PC-9 (cell line): ENCODE measurements around the gene CPXM1. TPM values are rescaled to one million over a fixed set of nuclear protein-coding genes. Genes with fewer than 3 reads are reported as not detected.

ENCODE experiments used
- BruUV-seq: library from RNA; stranded (reverse); fragments of 400-500 nt; replicated peaks from 2 replicates; lab custom pipeline; 2021; lab: Mats Ljungman, UMichigan
- CTCF ChIA-PET: fragments of 300-600 bp; sonication (Branson Sonifier 250); formaldehyde crosslinking; loops from one replicate; lab custom pipeline; 2022; ENCODE audit warnings: antibody characterized with exemption; lab: Charles Lee
- POLR2A ChIA-PET: fragments of 300-600 bp; sonication (Branson Sonifier 250); formaldehyde crosslinking; loops from one replicate; lab custom pipeline; 2022; ENCODE audit warnings: antibody characterized with exemption; ENCODE audit not compliant: unreplicated experiment; lab: Charles Lee
- DNase-seq, 2 experiments: peaks; one replicate each; pipeline versions ENCODE4 v3.0.0 to v3.0.0-alpha.2; 2015 to 2022; ENCODE audit warnings: mixed read lengths in 1 of 2
- H2AFZ ChIP-seq: fragments of 200-600 bp; sonication (generic); 2 replicates; pipeline ENCODE4 v1.8.1; 2017; ENCODE audit warnings: antibody characterized with exemption
- H3F3A ChIP-seq: fragments of 200-600 bp; sonication (generic); 2 replicates; pipeline ENCODE4 v1.8.1; 2017; ENCODE audit warnings: antibody characterized with exemption, mild to moderate bottlenecking, low read depth; ENCODE audit not compliant: insufficient read depth
- H3K27ac ChIP-seq: fragments of 200-600 bp; sonication (generic); 2 replicates; pipeline ENCODE4 v1.6.1; 2016; ENCODE audit warnings: mixed run types
- H3K27me3 ChIP-seq: fragments of 200-600 bp; sonication (generic); 2 replicates; pipeline ENCODE4 v1.6.1; 2016; ENCODE audit warnings: low read depth, mixed run types; ENCODE audit not compliant: insufficient read depth
- H3K36me3 ChIP-seq: fragments of 200-600 bp; sonication (generic); 2 replicates; pipeline ENCODE4 v1.6.1; 2016; ENCODE audit warnings: low read depth, mixed run types
- H3K4me1 ChIP-seq: fragments of 200-600 bp; sonication (generic); replicated peaks from 2 replicates; pipeline ENCODE4 v1.6.1; 2016; ENCODE audit warnings: mixed run types; ENCODE audit not compliant: insufficient read depth
- H3K4me2 ChIP-seq: fragments of 200-600 bp; sonication (generic); 2 replicates; pipeline ENCODE4 v1.6.1; 2017; ENCODE audit warnings: mixed run types
- H3K4me3 ChIP-seq: fragments of 200-600 bp; sonication (generic); 2 replicates; pipeline ENCODE4 v1.6.1; 2016; ENCODE audit warnings: mixed run types
- H3K79me2 ChIP-seq: fragments of 200-600 bp; sonication (generic); 2 replicates; pipeline ENCODE4 v1.6.1; 2017; ENCODE audit warnings: low read depth, mixed run types
- H3K9me2 ChIP-seq: fragments of 200-600 bp; sonication (generic); 2 replicates; pipeline ENCODE4 v1.8.1; 2017; ENCODE audit warnings: mild to moderate bottlenecking; ENCODE audit not compliant: insufficient read depth
- H3K9me3 ChIP-seq: fragments of 200-600 bp; sonication (generic); 2 replicates; pipeline ENCODE4 v1.8.1; 2016; ENCODE audit warnings: low read depth; ENCODE audit not compliant: insufficient read depth
- H4K20me1 ChIP-seq: fragments of 200-600 bp; sonication (generic); 2 replicates; pipeline ENCODE4 v1.8.1; 2017; ENCODE audit not compliant: insufficient read depth
- CTCF ChIP-seq: fragments of 200-600 bp; sonication (generic); conservative IDR thresholded peaks from 2 replicates; pipeline ENCODE4 v1.6.1; 2017; ENCODE audit warnings: mixed run types, antibody characterized with exemption, mild to moderate bottlenecking, moderate library complexity
- EZH2 ChIP-seq: fragments of 200-600 bp; sonication (generic); IDR thresholded peaks from 2 replicates; pipeline ENCODE4 v1.8.0; 2017; ENCODE audit warnings: antibody characterized with exemption, low read depth
- intact Hi-C: fragments of 100-400 bp; cut with micrococcal nuclease; formaldehyde crosslinking; loops from one replicate; pipeline ENCODE4 v1.10.0; 2022; ENCODE audit not compliant: unreplicated experiment
- total RNA-seq: library from RNA; stranded (reverse); gene quantifications from 2 replicates; pipeline ENCODE4 v1.2.3, GENCODE V29; 2021

CPXM1 gene
- total RNA-seq, 1 experiment from 2014 or later = not detected

- POLR2A ChIA-PET = no interaction called here
- no TSS peak for BruUV-seq
- H3K4me3 ChIP-seq = no peak overlapping the region
- no peak for DNase-seq
- TF ChIP-seq CTCF = no peak
- no peak for TF ChIP-seq EZH2
- H3K9me3 ChIP-seq = no peaks in the 10 kb centered on the region
- no peaks in the 10 kb centered on the region for H3F3A ChIP-seq
- no peak overlapping the region for H3K27ac ChIP-seq
- intact Hi-C loops = no loop called here
- CTCF ChIA-PET = no interaction called here
- no peaks in the 10 kb centered on the region for H3K9me2 ChIP-seq
- no peaks in the 10 kb centered on the region for H4K20me1 ChIP-seq
- H3K79me2 ChIP-seq = no peaks in the 10 kb centered on the region
- H3K4me2 ChIP-seq = no peak overlapping the region
- H3K4me1 ChIP-seq = no peaks in the 10 kb centered on the region
- H3K36me3 ChIP-seq = no peaks in the 10 kb centered on the region
- peaks cover 44% of the 10 kb centered on the region for H3K27me3 ChIP-seq
- H2AFZ ChIP-seq = no peak overlapping the region
Observed at GRCh38 chr20:2793471-2793870, 7.0 kb downstream of the CPXM1 start.

- no TSS peak for BruUV-seq
- H4K20me1 ChIP-seq = no peaks in the 10 kb centered on the region
- H3K27me3 ChIP-seq = no peaks in the 10 kb centered on the region
- H3K27ac ChIP-seq = no peak overlapping the region
- H3K4me1 ChIP-seq = no peaks in the 10 kb centered on the region
- H3K9me2 ChIP-seq = no peaks in the 10 kb centered on the region
- H3K79me2 ChIP-seq = no peaks in the 10 kb centered on the region
- no peak for DNase-seq
- ChIA-PET POLR2A (no interaction called here), CTCF (no interaction called here)
- H3K36me3 ChIP-seq = no peaks in the 10 kb centered on the region
- H3K9me3 ChIP-seq = no peaks in the 10 kb centered on the region
- intact Hi-C loops = no loop called here
- H3K4me3 ChIP-seq = no peak overlapping the region
- no peaks in the 10 kb centered on the region for H3F3A ChIP-seq
- H3K4me2 ChIP-seq = no peak overlapping the region
- TF ChIP-seq CTCF (no peak), EZH2 (no peak)
- H2AFZ ChIP-seq = no peak overlapping the region
Observed at GRCh38 chr20:2783908-2784566, 16.4 kb downstream of the CPXM1 start.

- H4K20me1 ChIP-seq = no peaks in the 10 kb centered on the region
- no peak overlapping the region for H3K27ac ChIP-seq
- no peak overlapping the region for H2AFZ ChIP-seq
- POLR2A ChIA-PET = interaction anchor here (0.5 kb wide), 1 partner anchor 306 kb away, joined by 4 read pairs; no protein-coding TSS in a partner anchor
- CTCF ChIA-PET = no interaction called here
- no peaks in the 10 kb centered on the region for H3K36me3 ChIP-seq
- no peaks in the 10 kb centered on the region for H3K4me1 ChIP-seq
- H3K4me3 ChIP-seq = no peak overlapping the region
- H3K27me3 ChIP-seq = no peaks in the 10 kb centered on the region
- H3K4me2 ChIP-seq = no peak overlapping the region
- no peaks in the 10 kb centered on the region for H3K9me3 ChIP-seq
- no peak for DNase-seq
- no TSS peak for BruUV-seq
- no peak for TF ChIP-seq CTCF
- TF ChIP-seq EZH2 = no peak
- H3K79me2 ChIP-seq = no peaks in the 10 kb centered on the region
- intact Hi-C loops = no loop called here
- H3K9me2 ChIP-seq = no peaks in the 10 kb centered on the region
- H3F3A ChIP-seq = no peaks in the 10 kb centered on the region
Observed at GRCh38 chr20:2780948-2781347, 19.5 kb downstream of the CPXM1 start.
